ENCODE measurements around the gene ADAMTS18. TPM values are rescaled to one million over a fixed set of nuclear protein-coding genes. Genes with fewer than 3 reads are reported as not detected.

The ADAMTS18 gene
- total and polyA plus RNA-seq, 2 donors from 2014 or later: 0.06 to 0.60 TPM

DNA sequence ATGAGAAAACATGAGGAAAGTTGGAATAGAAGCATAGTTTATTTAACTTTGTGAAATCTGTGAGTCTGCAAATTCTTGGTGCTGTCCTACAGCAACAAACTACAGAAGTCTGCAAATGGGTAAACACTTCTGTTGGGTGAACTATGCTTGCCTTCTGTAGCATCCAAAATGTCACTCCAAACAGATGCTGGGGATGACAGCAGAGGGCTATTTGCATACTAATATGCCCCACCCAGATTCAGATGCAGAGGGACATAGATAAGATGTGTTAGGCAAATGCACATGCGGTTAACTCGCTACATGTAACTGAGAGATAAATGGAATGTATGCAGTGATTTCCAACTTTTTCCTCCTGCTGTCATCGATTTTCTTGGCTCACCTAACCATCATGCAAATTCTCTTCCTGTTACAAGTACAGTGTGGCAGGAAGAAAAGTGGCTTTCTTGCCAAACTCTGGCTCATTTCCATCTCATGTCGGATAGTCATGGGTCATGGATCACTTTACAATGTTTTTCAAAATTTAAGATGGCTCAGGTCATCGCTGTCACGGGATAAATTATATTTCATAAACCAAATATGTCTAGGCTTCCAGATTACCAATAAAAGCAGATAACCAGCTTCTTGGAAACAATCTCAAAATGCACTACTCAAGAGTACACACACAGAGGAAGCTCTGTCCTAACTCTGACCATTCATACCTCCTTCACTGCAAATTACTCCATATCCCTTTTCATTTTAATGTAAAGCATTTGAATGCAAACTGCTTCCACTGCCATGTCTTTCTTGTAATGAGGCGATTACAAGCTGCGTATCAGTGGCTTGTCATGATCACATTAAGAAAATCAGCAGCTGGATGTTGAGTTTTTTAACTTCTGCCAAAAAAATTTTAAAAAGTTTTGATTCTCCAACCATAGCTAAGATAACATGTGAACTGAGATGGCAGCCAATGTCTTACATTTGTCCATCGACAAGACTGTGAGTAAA is 47.7 kb downstream of the ADAMTS18 start:
- Histone ChIP-seq H3K27me3 (ENCODE audit: control insufficient read depth, insufficient read depth, low read length) (no peaks in the 10 kb centered on the region), H3K27ac (ENCODE audit: low read depth in 2 of 2, low read length in 2 of 2) (no peak overlapping the region), H3K4me3 (ENCODE audit: low read length in 3 of 3) (no peak overlapping the region), H3K9ac (ENCODE audit: low read length in 3 of 3) (no peak overlapping the region), H3K36me3 (ENCODE audit: control insufficient read depth in 2 of 3, insufficient read depth in 3 of 3, low read length in 3 of 3) (no peaks in the 10 kb centered on the region), H3K9me3 (ENCODE audit: control insufficient read depth in 2 of 3, insufficient read depth in 1 of 3, low read length in 3 of 3) (no peaks in the 10 kb centered on the region), H3K4me1 (ENCODE audit: control insufficient read depth in 2 of 3, insufficient read depth in 2 of 3, low read depth in 1 of 3, low read length in 3 of 3) (no peaks in the 10 kb centered on the region)
- intact Hi-C loops (cut with DNase I): no loop called here
- no peak for FAIRE-seq
- no peak for DNase-seq
- TF ChIP-seq, protein P1, sequence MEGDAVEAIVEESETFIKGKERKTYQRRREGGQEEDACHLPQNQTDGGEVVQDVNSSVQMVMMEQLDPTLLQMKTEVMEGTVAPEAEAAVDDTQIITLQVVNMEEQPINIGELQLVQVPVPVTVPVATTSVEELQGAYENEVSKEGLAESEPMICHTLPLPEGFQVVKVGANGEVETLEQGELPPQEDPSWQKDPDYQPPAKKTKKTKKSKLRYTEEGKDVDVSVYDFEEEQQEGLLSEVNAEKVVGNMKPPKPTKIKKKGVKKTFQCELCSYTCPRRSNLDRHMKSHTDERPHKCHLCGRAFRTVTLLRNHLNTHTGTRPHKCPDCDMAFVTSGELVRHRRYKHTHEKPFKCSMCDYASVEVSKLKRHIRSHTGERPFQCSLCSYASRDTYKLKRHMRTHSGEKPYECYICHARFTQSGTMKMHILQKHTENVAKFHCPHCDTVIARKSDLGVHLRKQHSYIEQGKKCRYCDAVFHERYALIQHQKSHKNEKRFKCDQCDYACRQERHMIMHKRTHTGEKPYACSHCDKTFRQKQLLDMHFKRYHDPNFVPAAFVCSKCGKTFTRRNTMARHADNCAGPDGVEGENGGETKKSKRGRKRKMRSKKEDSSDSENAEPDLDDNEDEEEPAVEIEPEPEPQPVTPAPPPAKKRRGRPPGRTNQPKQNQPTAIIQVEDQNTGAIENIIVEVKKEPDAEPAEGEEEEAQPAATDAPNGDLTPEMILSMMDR (IDR thresholded peaks at IDR 0.05; ENCODE audit: borderline replicate concordance, extremely low read depth, insufficient read depth): no peak

DNA sequence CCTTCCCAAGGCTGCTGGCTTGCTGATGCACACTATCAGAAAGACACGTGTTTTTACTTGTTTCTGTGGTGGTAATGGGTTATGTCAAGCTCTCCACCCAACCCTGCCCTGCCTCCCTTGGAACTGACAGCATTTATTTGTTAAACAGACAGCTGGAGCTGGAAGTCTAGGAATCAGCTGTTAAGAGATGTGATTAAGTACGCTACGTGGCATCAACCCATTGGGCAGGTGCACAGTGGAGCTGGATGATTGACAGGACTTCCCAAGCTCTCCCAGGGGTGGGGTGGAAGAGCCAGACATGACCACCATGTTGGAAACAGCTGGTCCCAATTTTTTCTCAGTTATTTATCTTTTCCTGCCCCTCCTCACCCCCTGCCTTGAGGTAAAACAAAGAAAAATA is 49.4 kb downstream of the ADAMTS18 start:
- Histone ChIP-seq H3K9ac (ENCODE audit: low read length in 3 of 3) (no peak overlapping the region), H3K27me3 (ENCODE audit: control insufficient read depth, insufficient read depth, low read length) (no peaks in the 10 kb centered on the region), H3K4me1 (ENCODE audit: control insufficient read depth in 2 of 3, insufficient read depth in 2 of 3, low read depth in 1 of 3, low read length in 3 of 3) (no peaks in the 10 kb centered on the region), H3K27ac (ENCODE audit: low read depth in 2 of 2, low read length in 2 of 2) (no peak overlapping the region), H3K9me3 (ENCODE audit: control insufficient read depth in 2 of 3, insufficient read depth in 1 of 3, low read length in 3 of 3) (no peaks in the 10 kb centered on the region), H3K36me3 (ENCODE audit: control insufficient read depth in 2 of 3, insufficient read depth in 3 of 3, low read length in 3 of 3) (no peaks in the 10 kb centered on the region), H3K4me3 (ENCODE audit: low read length in 3 of 3) (no peak overlapping the region)
- FAIRE-seq (no peak), DNase-seq (no peak)
- intact Hi-C loops (cut with DNase I): no loop called here
- TF ChIP-seq, protein P1 (IDR thresholded peaks at IDR 0.05; ENCODE audit: borderline replicate concordance, extremely low read depth, insufficient read depth): no peak

DNA sequence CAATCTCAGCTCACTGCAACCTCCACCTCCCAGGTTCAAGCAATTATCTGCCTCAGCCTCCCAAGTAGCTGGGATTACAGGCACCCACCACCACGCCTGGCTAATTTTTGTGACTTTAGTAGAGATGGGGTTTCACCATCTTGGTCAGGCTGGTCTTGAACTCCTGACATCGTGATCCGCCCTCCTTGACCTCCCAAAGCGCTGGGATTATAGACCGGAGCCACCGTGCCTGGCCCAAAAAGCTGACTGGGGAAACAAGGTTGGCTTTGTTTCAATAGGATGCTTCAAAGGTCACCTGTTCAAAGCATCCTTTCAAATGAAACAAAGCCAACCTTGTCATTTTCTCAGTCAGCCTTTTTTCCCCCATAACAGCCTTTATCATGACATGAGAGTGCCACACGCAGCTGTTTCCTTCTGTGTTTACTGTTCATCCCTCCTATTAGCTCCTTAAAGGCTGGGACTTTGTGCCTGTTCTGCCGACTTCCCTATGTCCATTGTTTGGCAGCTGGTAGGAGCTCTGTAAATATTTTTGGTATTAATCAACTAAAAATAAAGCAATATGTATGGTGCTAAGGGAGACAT is 51.1 kb downstream of the ADAMTS18 start:
- DNase-seq (no peak), FAIRE-seq (no peak)
- no peaks in the 10 kb centered on the region for H3K27me3 ChIP-seq (ENCODE audit: control insufficient read depth, insufficient read depth, low read length)
- H3K9ac ChIP-seq (ENCODE audit: low read length in 3 of 3): no peak overlapping the region
- no peaks in the 10 kb centered on the region for H3K9me3 ChIP-seq (ENCODE audit: control insufficient read depth in 2 of 3, insufficient read depth in 1 of 3, low read length in 3 of 3)
- intact Hi-C loops (cut with DNase I): no loop called here
- H3K4me1 ChIP-seq (ENCODE audit: control insufficient read depth in 2 of 3, insufficient read depth in 2 of 3, low read depth in 1 of 3, low read length in 3 of 3): no peaks in the 10 kb centered on the region
- TF ChIP-seq, protein P1 (IDR thresholded peaks at IDR 0.05; ENCODE audit: borderline replicate concordance, extremely low read depth, insufficient read depth): no peak
- no peaks in the 10 kb centered on the region for H3K36me3 ChIP-seq (ENCODE audit: control insufficient read depth in 2 of 3, insufficient read depth in 3 of 3, low read length in 3 of 3)
- H3K4me3 ChIP-seq (ENCODE audit: low read length in 3 of 3): no peak overlapping the region
- no peak overlapping the region for H3K27ac ChIP-seq (ENCODE audit: low read depth in 2 of 2, low read length in 2 of 2)

Measured in kidney (tissue), 14 donors.